Lower leg skin (tissue), 3 donors: ENCODE results near the gene NDUFA6.

Source experiments
- POLR2A ChIP-seq, 2 donors: fragments of 450-650 bp; IDR thresholded peaks; one replicate each; pipeline ENCODE4 v1.6.1; 2016 to 2017; ENCODE audit warnings: antibody characterized with exemption in 2 of 2, mild to moderate bottlenecking in 1 of 2, moderate library complexity in 1 of 2
- TF ChIP-seq, protein P1 (sequence below), 3 donors: fragments of 450-650 bp; IDR thresholded peaks; one replicate each; pipeline ENCODE4 v1.5.1; 2016; ENCODE audit warnings: antibody characterized with exemption in 3 of 3, mild to moderate bottlenecking in 3 of 3, moderate library complexity in 2 of 3

DNA sequence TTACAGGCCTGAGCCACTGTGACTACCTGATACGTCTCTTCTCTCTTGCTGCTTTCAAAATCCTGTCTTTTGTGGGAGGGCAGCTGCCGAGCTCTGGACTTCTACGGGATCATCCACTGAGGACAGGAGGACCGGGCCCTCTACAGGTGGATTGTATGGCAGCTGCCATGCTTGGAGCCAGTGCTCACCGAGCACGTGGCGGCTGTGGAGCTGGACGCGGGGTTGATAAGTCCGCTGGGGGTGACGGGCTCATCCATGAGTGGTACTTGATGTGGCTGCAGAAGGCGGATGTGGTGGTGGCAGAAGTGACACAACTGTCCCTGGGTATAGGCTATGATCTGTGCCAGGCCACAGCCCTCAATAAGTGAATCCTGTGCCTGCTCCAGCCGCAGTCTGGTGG is 41.9 kb upstream of the NDUFA6 start:
- TF ChIP-seq, protein P1, sequence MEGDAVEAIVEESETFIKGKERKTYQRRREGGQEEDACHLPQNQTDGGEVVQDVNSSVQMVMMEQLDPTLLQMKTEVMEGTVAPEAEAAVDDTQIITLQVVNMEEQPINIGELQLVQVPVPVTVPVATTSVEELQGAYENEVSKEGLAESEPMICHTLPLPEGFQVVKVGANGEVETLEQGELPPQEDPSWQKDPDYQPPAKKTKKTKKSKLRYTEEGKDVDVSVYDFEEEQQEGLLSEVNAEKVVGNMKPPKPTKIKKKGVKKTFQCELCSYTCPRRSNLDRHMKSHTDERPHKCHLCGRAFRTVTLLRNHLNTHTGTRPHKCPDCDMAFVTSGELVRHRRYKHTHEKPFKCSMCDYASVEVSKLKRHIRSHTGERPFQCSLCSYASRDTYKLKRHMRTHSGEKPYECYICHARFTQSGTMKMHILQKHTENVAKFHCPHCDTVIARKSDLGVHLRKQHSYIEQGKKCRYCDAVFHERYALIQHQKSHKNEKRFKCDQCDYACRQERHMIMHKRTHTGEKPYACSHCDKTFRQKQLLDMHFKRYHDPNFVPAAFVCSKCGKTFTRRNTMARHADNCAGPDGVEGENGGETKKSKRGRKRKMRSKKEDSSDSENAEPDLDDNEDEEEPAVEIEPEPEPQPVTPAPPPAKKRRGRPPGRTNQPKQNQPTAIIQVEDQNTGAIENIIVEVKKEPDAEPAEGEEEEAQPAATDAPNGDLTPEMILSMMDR (IDR thresholded peaks at IDR 0.05), result no peak
- no peak for TF ChIP-seq POLR2A (IDR thresholded peaks at IDR 0.05)
